Nephron (organoid): ENCODE measurements around the gene OR52W1.

ENCODE experiments used
- H3K27ac Mint-ChIP-seq, 3 experiments: 2 replicates each; pipeline ENCODE4 v1.8.0; 2020; ENCODE audit warnings: mixed read lengths in 3 of 3, mild to moderate bottlenecking in 2 of 3, moderate library complexity in 1 of 3
- H3K27me3 Mint-ChIP-seq: 2 replicates; pipeline ENCODE4 v1.8.0; 2021; ENCODE audit warnings: low read depth, mild to moderate bottlenecking, moderate library complexity, mixed read lengths
- H3K36me3 Mint-ChIP-seq: 2 replicates; pipeline ENCODE4 v1.8.0; 2020; ENCODE audit warnings: low read depth, mixed read lengths
- H3K4me1 Mint-ChIP-seq: 2 replicates; pipeline ENCODE4 v1.8.0; 2020; ENCODE audit warnings: mixed read lengths
- H3K4me3 Mint-ChIP-seq, 3 experiments: 2 replicates each; pipeline ENCODE4 v1.8.0; 2020; ENCODE audit warnings: mild to moderate bottlenecking in 3 of 3, mixed read lengths in 3 of 3, moderate library complexity in 2 of 3
- H3K9me3 Mint-ChIP-seq: 2 replicates; pipeline ENCODE4 v1.8.0; 2020; ENCODE audit warnings: mixed read lengths
- TF ChIP-seq, protein P1 (sequence below), 3 experiments: fragments of 200-600 bp; sonication (generic); IDR thresholded peaks; one replicate each; pipeline ENCODE4 v1.5.0; 2021; ENCODE audit warnings: antibody characterized with exemption in 3 of 3; ENCODE audit not compliant: unreplicated experiment in 3 of 3

OR52W1 gene

DNA sequence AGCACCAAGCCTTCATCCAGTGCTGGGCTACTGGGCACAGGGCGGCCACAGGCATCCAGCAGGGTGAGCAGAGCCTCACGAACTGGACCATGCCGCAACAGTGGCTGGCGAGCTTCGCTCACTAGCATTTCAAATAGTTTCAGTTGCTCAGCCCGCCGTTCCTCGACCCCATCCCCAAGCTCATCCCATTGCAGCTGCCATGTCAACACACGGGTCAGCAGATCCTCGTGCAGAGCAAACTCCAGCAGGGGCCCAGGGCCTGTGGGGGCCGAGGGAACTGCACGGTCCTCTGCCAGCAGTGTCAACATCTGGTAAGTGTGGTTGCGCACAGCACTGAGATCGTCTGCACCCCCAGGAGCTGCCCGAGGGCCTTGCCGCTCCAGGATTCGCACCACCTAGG is 24.8 kb downstream of the OR52W1 start:
- Mint-ChIP-seq H3K27me3 (no peaks in the 10 kb centered on the region), H3K36me3 (peaks cover 29% of the 10 kb centered on the region), H3K4me3 (no peak overlapping the region), H3K27ac (no peak overlapping the region), H3K4me1 (no peaks in the 10 kb centered on the region), H3K9me3 (no peaks in the 10 kb centered on the region)
- TF ChIP-seq, protein P1, sequence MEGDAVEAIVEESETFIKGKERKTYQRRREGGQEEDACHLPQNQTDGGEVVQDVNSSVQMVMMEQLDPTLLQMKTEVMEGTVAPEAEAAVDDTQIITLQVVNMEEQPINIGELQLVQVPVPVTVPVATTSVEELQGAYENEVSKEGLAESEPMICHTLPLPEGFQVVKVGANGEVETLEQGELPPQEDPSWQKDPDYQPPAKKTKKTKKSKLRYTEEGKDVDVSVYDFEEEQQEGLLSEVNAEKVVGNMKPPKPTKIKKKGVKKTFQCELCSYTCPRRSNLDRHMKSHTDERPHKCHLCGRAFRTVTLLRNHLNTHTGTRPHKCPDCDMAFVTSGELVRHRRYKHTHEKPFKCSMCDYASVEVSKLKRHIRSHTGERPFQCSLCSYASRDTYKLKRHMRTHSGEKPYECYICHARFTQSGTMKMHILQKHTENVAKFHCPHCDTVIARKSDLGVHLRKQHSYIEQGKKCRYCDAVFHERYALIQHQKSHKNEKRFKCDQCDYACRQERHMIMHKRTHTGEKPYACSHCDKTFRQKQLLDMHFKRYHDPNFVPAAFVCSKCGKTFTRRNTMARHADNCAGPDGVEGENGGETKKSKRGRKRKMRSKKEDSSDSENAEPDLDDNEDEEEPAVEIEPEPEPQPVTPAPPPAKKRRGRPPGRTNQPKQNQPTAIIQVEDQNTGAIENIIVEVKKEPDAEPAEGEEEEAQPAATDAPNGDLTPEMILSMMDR (IDR thresholded peaks at IDR 0.05; ENCODE audit: unreplicated experiment in 3 of 3), result no peak

DNA sequence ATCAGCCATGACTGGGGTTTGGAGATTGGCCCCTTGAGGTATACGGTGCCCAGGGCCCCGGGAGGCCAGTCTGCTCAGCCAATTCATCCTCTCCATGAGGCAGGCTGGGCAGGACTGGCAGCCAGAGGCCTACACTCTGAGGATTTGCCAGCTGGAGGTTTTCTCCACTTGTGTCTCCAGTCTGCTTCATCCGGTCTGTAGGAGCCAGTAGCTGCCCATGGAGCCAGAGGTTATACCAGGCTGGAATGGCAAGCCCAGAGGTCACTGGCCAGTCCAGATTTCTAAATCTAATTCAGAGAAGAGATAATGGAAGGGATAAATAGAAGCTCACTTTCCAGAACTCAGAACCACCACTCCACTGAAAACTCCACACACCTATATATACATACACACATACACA is 25.4 kb downstream of the OR52W1 start:
- H3K4me1 Mint-ChIP-seq, result no peaks in the 10 kb centered on the region
- peaks cover 25% of the 10 kb centered on the region for H3K36me3 Mint-ChIP-seq
- H3K27ac Mint-ChIP-seq, result no peak overlapping the region
- H3K27me3 Mint-ChIP-seq, result no peaks in the 10 kb centered on the region
- H3K9me3 Mint-ChIP-seq, result no peaks in the 10 kb centered on the region
- TF ChIP-seq, protein P1 (IDR thresholded peaks at IDR 0.05; ENCODE audit: unreplicated experiment in 3 of 3), result no peak
- no peak overlapping the region for H3K4me3 Mint-ChIP-seq

DNA sequence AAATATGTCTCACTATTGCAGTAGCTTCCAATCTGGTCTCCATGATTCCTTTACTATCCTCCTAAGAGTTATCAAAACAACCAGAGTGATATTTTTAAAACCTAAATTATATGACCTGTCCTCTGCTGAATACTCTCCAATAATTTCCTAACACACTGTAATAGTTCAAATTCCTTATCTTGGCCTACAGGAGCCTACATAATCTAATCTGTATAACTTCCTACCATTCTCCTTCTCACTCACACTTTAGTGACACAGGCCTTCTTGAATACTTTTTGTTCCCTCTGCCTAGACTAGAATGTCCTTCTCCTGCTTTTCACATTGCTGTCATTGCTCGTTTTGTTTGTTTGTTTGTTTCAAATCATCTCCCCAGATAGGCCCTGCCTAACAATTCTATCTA is 26.0 kb downstream of the OR52W1 start:
- H3K9me3 Mint-ChIP-seq, result no peaks in the 10 kb centered on the region
- H3K27me3 Mint-ChIP-seq, result no peaks in the 10 kb centered on the region
- no peak overlapping the region for H3K27ac Mint-ChIP-seq
- H3K4me3 Mint-ChIP-seq, result no peak overlapping the region
- H3K36me3 Mint-ChIP-seq, result peaks cover 19% of the 10 kb centered on the region
- H3K4me1 Mint-ChIP-seq, result no peaks in the 10 kb centered on the region
- TF ChIP-seq, protein P1 (IDR thresholded peaks at IDR 0.05; ENCODE audit: unreplicated experiment in 3 of 3), result no peak

DNA sequence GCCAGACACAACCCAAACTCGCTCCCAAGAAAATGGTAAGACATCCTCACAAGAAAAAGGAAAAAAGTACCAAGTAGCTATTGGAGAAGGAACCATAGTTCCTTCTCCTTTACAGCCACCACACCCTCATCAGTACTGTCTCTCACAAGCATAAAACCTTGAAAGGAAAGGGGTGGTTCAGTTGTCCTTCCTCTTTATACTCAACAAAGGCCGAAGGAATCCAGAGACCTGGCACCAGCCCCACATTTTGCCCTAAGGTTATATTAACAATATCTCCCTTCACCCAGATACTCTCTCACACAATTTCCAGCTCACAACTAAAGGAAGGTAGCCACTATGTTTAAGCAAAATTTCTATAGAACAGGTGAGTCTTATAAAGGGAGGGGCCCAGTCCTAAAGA is 26.9 kb downstream of the OR52W1 start:
- peaks cover 2% of the 10 kb centered on the region for H3K4me1 Mint-ChIP-seq
- no peak overlapping the region for H3K4me3 Mint-ChIP-seq
- H3K9me3 Mint-ChIP-seq, result no peaks in the 10 kb centered on the region
- TF ChIP-seq, protein P1 (IDR thresholded peaks at IDR 0.05; ENCODE audit: unreplicated experiment in 3 of 3), result no peak
- H3K27ac Mint-ChIP-seq, result no peak overlapping the region
- H3K36me3 Mint-ChIP-seq, result peaks cover 13% of the 10 kb centered on the region
- no peaks in the 10 kb centered on the region for H3K27me3 Mint-ChIP-seq

DNA sequence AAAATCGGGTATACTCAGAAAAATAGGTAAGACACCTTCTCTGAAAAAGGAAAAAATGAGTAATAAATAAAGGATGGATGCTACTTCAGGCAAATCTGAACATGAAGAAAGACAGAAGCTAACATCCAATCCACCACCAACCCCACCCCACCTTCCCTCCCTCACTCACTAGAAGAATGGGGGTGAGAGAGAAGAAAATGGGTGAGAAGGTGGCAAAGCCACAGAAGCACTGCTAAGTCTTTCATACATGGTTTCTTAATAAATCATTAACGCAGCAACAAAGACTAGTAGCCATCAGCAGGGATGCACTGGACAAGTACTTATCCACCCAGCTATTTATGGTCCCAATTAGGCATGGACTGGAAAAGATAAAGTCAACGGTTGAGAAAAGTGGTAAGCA is 29.5 kb downstream of the OR52W1 start:
- Mint-ChIP-seq H3K27me3 (no peaks in the 10 kb centered on the region), H3K4me3 (no peak overlapping the region), H3K9me3 (no peaks in the 10 kb centered on the region), H3K27ac (no peak overlapping the region), H3K4me1 (peaks cover 11% of the 10 kb centered on the region), H3K36me3 (peaks cover 4% of the 10 kb centered on the region)
- TF ChIP-seq, protein P1 (IDR thresholded peaks at IDR 0.05; ENCODE audit: unreplicated experiment in 3 of 3), result no peak

DNA sequence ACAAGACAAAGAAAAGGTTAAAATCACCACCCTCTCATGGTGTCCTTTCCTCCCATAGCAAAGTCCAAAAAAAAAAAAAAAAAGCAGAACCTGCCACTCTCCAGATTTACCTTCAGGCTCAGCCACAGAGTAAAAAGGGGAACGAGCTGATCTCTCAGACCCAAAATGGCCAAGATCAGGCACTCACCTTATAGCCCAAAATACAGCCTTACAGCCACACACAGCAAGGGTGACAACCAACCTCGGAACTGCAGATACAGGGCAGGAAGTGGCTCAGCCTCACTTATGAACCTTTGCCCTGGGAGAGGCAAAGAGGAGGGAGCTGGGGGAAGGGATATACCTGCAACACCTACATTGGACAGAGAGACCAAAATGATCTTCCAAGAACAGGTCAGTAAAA is 30.9 kb downstream of the OR52W1 start:
- H3K4me1 Mint-ChIP-seq, result peaks cover 18% of the 10 kb centered on the region

More for the DNA sequence above, 30.9 kb downstream of the OR52W1 start:
- Mint-ChIP-seq H3K27ac (no peak overlapping the region), H3K36me3 (peaks cover under 1% of the 10 kb centered on the region), H3K4me3 (peak overlapping the region in 1 of 3 experiments; percentile 4), H3K27me3 (no peaks in the 10 kb centered on the region), H3K9me3 (no peaks in the 10 kb centered on the region)
- TF ChIP-seq, protein P1 (IDR thresholded peaks at IDR 0.05; ENCODE audit: unreplicated experiment in 3 of 3), result no peak
